C4-2B (cell line): ENCODE results near the gene FBXW2.
"Not testable (repeated sequence)": the region's sequence is repeated elsewhere in the genome, so short reads cannot be mapped to it uniquely, and the experiment has no call there.

ENCODE experiments used
- H3K27ac ChIP-seq: fragments of 450-650 bp; 2 replicates; pipeline ENCODE4 v1.5.1; 2017
- ZFX ChIP-seq: fragments of 450-650 bp; IDR thresholded peaks from 2 replicates; pipeline ENCODE4 v1.6.1; 2017
- TF ChIP-seq, protein P1 (sequence below): fragments of 450-650 bp; conservative IDR thresholded peaks from 2 replicates; pipeline ENCODE4 v1.5.1; 2017; ENCODE audit warnings: mild to moderate bottlenecking

Gene FBXW2

DNA sequence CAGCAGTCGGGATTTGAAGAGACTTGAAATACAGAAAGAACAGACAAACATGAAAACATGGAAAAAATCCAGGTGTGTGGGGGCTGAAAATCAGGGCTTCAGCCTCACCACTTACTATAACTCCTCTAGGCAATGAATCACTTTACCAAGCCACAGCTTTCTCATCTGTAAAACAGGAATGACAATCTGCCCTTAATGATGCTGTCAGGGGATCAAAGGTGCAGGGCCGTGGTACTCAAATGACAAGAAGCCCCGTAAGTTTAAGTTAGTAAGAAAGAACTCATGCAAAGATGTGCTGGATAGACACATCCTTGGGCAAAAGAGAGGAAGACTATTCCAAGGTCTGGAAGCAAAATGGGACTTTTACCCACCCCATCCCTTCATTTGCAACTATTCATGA lies 34.7 kb downstream of the FBXW2 start:
- H3K27ac ChIP-seq: no peak overlapping the region
- TF ChIP-seq, protein P1, sequence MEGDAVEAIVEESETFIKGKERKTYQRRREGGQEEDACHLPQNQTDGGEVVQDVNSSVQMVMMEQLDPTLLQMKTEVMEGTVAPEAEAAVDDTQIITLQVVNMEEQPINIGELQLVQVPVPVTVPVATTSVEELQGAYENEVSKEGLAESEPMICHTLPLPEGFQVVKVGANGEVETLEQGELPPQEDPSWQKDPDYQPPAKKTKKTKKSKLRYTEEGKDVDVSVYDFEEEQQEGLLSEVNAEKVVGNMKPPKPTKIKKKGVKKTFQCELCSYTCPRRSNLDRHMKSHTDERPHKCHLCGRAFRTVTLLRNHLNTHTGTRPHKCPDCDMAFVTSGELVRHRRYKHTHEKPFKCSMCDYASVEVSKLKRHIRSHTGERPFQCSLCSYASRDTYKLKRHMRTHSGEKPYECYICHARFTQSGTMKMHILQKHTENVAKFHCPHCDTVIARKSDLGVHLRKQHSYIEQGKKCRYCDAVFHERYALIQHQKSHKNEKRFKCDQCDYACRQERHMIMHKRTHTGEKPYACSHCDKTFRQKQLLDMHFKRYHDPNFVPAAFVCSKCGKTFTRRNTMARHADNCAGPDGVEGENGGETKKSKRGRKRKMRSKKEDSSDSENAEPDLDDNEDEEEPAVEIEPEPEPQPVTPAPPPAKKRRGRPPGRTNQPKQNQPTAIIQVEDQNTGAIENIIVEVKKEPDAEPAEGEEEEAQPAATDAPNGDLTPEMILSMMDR: no peak
- no peak for TF ChIP-seq ZFX

DNA sequence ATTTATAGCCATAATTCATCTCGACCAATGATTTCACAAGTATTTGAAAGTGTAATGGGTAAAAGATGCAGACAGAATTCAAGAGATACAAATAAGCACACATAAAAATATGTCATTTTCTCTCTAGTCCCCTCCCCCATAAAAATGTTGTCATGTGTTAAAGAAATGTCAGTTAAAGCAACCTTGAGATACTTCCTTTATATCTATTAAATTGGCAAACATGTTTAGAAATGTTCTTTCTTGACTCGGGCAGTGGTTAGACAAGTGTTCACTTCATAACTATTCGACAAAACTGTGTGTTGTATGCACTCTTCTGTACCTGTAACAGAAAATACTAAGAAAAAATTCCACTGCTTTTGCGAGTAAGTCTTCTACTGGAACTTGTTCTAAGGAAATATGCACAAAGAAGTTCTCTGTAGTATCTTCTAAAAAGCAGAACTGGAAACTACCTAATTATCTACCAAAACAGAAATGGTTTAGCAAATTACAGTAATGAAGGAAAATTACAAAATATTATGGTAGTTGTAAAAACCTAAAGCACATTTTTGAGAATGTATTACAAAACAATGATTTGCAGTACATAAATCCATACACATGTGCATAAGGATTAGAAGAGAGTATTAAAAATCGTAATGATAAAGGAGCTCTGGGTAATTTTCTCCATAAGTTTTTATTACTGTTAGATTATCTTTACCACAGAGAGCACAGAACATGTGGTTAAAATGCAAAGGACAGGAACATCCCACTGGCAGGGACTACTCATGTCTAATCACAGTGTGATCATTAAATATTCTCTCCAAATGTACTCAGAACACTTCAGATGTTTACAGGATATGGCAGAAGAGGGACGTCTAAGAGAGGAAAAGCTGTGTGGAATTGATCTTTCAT lies 35.9 kb downstream of the FBXW2 start:
- H3K27ac ChIP-seq: no peak overlapping the region
- TF ChIP-seq ZFX: no peak
- TF ChIP-seq, protein P1: no peak

DNA sequence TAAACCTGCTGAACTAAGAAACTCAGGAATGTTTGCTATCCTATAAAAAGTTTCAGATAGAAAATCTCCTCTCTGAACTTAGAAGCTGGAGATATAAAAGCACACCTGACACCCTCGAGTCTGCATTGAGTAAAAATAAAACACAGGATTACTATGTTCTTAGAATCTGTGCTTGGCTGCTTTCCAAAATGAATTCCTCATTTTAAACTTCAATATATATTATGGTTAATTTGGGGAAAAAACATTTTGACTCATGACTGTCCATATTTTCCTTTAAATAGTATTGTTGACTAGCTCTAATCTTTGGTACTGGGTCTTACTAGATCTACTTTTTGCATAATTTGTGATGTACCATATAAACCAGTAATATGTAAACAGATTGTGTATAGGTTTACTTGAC lies 36.7 kb downstream of the FBXW2 start:
- no peak overlapping the region for H3K27ac ChIP-seq
- TF ChIP-seq, protein P1: no peak
- no peak for TF ChIP-seq ZFX

DNA sequence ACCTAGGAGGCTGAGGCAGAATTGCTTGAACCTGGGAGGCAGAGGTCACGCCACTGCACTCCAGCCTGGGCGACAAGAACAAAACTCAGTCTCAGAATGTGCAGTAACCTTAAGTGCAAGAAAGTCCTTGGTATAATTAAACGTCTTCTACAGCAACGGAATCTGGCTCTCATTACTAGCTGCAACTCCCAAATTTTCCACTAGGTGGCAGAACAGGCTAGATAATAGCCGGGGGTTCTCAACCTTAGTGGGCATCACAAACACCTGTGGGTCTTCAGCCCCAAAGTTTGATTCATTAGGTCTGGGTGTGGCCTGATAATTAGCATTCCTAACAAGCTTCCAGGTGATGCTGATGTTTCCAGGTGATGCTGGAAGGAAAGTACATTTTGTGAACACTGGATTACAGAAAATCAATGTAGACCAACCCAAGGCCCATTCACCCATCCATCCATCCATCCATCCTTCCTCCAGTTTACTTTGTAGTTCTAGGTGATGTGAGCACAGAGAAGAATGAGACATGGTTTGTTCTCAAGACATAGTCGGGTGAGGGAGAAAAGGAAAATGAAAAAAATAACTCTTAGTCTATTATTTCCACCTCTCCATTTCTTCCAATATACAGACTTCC lies 37.3 kb downstream of the FBXW2 start:
- no peak overlapping the region for H3K27ac ChIP-seq
- TF ChIP-seq ZFX: no peak
- TF ChIP-seq, protein P1: peak; percentile 90

DNA sequence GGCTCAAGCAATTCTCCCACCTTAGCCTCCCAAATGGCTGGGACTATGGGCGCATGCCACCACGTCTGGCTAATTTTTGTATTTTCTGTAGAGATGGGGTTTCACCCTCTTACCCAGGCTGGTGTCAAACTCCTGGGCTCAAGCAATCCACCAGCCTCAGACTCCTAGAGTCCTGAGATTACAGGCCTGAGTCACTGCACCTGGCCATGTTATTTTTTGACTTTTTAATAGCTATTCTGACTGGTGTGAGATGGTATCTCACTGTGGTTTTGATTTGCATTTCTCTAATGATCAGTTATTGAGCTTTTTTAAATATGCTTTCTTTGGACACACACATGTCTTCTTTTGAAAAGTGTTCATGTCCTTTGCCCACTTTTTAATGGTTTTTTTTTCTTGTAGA lies 38.2 kb downstream of the FBXW2 start:
- TF ChIP-seq ZFX: no peak
- TF ChIP-seq, protein P1: no peak
- H3K27ac ChIP-seq: no peak overlapping the region

DNA sequence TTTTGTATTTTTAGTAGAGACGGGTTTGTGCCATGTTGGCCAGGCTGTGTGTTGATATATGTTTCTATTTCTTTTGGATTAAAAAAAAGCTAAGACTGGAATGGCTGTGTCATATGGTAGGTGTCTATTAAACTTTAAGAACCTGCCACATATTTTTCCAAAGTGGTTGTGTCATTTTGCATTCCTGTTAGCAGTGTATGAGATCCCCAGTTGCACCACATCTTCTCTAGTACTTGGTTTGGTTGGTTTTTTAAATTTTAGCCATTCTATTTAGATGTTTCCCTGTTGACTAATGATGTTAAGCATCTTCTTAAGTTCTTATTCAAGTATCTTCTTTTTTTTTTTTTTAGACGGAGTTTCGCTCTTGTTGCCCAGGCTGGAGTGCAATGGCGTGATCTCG lies 42.8 kb downstream of the FBXW2 start:
- no peak overlapping the region for H3K27ac ChIP-seq
- TF ChIP-seq ZFX: no peak
- TF ChIP-seq, protein P1: no peak

DNA sequence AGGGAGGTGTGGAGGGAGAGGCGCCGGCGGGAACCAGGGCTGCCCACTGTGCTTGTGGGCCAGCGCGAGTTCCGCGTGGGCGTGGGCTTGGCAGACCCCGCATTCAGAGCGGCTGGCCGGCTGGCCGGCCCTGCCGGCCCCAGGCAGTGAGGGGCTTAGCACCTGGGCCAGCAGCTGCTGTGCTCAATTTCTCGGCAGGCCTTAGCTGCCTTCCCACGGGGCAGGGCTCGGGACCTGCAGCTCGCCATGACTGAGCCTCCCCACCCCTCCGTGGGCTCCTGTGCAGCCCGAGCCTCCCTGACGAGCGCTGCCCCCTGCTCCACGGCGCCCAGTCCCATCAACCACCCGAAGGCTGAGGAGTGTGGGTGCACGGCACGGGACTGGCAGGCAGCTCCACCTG lies 46.9 kb downstream of the FBXW2 start:
- not testable (repeated sequence) for H3K27ac ChIP-seq

DNA sequence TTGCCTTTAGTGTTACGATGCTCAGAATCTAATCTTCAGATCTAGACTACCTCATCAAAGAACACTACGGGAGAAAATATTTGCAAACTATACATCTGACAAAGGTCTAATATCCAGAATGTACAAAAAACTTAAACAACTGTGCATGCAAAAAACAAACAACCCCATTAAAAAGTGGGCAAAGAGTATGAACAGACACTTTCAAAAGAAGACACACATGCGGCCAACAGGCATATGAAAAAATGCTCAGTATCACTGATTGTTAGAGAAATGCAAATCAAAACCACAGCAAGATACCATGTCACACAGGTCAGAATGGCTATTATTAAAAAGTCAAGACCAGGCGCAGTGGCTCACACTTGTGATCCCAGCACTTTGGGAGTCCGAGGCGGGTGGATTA lies 47.9 kb downstream of the FBXW2 start:
- no peak overlapping the region for H3K27ac ChIP-seq
- TF ChIP-seq, protein P1: no peak
- TF ChIP-seq ZFX: no peak
